Activated CD4-positive, CD25-positive, alpha-beta regulatory T cell treated with anti-CD3 and anti-CD28 coated beads, Interleukin-2, amount 50 U/mL, for 16 hours (primary cell): ENCODE data around the gene STXBP4.

Experiments
- DNase-seq: peaks from one replicate; pipeline ENCODE4 v3.0.0-alpha.2; 2020; ENCODE audit warnings: low read depth, low spot score

Gene STXBP4

DNA sequence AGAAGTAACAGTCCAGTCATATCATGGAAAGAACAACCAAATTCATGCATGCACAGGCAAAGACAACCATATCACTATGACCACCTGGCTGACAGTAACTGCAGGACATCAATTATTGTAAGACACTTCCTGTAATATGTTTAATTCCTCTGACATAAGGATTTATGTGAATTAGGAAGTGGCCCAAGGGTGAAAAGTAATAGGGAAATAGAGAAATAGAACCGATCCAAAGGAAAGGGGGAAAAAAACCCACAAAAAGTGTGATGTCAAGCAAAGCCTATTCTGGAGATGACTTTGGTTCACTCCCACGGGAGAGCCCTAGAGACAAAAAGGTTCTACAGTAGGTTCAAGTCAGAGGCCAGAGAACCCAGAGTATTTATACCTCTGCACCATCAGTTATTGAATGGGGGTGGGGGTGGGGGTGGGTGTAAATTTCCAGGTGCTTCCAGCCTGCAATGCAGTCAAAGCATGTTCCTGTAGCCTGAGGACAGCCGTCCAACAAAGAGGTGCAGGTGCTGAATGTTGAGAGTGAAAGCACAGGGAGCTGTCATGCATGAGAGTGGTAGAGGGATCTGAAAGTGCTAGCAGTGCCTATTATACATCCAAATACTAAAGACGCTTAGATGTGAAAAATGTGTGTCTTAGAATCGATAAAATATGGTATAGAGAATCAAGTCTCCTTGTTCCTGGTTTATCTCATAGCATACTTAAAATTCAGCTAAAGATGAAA, 200.6 kb downstream of the STXBP4 start:
- no peak for DNase-seq

DNA sequence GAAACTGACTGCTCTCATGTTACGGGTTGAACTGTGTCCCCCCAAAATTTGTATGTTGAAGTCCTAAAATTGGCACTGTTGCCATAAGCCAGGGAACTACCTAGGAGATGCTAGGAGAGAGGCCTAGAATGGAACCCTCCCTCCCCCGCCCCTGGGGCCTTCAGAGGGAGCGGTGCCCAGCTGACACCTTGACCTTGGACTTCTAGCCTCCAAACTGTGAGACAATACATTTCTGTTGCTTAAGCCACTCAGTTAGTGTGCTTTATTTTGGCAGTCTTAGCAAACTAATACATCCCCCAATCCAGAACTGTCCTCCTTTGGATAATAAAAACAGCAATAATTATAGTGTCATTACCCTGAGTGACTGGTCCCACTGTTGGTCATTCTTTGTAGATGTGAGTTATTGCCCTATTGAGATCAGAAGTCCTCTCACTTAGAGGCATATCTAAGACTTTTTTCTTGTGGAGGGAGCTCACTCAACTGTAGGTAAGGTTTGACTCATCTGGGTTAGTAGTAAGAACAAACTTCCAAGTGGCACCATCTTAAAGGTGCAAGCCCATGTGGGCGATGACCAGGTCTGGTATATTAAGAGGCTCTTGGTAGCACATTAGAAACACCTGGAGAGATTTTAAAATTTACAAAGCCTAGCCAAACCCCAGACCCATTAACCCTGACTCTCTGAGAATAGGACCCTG, 203.2 kb downstream of the STXBP4 start:
- no peak for DNase-seq

DNA sequence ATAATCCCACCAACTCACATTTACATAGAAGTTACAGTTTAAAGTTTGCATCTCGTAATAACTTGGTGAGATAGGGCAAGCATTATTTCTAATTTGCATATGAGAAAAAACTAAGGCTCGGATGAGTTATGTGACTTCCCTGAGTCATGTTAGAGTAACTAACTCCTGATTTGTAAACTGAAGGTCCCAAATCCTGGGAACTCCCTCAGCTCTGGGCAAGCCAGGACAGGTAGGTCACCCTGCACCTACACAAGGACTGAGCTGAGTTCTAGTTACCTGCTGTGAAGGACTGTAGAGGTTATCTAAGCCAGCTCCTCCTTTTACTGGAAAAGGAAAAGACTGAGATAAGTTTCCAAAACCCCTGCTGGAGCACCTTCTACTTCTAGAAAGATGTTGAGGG, 204.0 kb downstream of the STXBP4 start:
- DNase-seq: no peak

DNA sequence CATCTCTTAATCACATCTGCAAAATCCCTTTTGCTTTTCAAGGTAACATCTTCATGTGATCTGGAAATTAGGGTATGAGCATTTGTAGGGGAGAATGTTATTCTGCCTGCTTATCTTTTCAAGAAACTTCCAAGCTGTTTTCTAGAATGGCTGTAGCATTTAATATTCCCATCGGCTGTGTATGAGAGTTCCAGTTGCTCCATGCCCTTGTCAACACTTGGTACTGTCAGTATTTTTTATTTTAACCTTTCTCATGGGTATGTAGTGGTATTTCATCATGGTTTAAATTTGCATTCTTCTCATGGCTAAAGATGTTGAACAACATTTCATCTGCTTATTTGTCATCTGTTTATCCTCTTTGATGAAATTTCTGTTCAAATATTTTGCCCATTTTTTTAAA, 205.6 kb downstream of the STXBP4 start:
- no peak for DNase-seq

DNA sequence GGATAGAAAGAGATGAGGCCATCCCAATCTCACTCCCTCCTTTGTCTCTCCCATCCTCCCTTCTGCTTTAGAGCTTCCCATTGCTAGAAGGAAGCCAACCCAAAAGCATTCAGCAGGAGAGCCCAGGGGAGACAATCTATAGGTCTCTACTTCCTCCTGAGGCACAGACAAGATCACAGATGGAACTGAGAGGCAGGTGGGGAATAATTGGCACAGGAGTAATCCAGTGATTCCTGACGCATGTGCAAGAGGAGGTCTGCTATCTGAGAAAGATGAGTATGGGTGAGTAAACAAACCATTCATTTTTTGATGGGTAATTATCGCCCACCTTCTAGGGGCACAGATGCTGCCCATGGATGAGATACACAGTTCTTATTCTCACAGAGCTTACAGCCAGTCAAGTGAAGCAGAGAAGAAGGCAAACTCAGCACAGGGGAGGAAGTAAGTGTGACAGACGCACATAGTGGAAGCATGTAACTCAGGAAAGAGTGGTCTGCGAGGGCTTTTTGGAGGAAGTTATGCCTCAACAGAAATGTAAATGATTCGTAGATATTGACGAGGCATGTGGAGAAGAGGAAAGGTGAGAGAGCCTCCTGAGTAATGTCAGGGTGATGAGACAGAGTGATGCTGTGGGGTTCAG, 207.3 kb downstream of the STXBP4 start:
- DNase-seq: no peak

DNA sequence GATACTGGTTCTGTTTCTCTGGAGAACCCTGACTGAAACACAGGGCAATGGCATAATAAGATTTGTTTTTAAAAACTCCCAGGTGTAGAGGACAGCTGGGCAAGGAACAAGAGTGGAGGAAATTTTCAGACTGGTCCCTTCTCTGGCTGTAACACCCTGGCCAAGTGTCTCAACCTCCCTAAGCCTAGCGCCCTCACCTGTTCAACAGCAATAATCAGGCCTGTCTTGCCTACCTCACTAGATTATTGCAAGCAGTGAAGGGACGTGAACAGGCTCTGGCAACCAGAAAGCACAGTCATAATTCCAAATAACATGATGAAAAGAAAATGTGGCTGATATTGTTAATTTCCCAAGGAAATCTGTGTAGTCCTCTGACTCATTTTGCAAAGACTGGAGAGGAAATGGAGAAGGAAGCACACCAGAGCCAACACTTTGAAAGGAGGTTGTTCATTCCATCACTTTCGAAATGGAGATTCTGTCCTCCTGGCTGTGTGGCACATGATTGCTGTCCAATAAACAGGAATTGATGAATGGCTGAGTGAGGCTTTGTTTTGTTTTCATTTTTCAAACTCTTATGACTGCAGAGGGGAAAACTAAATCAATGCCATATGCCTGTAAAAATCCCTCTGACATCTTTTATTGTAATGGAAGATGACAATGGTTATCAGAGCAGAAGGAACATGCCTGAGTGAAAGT, 208.7 kb downstream of the STXBP4 start:
- no peak for DNase-seq

DNA sequence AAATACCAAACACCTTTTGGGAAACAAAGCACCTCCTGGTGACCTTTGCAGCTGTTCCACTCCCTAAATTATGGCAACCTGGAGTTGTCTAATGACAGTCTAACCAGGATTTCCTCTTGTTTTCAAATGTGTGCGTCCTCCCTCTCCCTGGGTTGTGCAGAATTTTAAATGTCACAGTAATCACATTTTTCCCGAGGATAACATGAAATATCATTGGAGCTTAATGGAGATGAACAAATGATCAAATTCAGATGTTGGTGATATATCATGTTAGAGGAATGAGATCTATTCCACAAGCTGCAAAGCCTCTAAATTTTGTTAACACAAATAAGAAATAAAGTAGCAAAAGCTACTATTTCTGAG, 209.3 kb downstream of the STXBP4 start:
- DNase-seq: no peak

DNA sequence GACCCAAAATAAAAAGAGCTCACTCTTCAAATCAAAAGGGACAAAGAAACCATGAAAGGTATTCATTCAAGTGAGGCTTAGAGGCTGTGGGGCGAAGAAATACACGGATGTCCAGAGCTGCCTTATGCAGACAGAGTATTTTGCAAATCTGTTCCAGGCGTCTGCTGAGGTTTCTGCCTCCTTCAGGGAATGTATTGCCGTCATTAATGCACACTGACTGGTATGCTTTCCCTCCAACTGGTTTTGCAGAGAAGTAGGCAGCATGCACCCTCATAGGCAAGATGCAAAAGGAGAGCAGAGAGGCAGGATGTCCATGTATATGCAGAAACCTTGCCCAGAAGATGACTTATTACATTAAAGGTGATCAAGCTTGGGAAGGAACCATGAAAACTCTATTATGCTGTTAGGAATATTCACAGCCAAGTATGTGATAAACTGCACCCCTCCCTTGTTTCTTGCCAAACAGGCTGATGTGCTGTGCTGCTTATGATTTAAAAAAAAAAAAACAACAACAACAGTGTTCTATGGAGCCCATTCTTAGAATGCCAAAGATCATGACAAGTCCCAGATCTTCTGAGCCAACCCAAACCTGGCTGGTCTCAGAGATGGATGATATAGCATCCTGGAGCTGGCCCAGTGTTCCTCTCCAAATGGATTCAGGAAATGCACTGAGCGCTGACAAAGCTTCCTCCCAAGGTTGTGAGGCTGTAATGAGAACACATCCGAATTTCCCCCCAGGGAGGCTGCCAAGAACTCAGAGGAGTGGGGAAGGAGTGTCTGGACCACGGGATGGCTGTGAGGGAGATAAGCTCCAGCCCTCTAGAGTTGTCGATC, 218.6 kb downstream of the STXBP4 start:
- no peak for DNase-seq

DNA sequence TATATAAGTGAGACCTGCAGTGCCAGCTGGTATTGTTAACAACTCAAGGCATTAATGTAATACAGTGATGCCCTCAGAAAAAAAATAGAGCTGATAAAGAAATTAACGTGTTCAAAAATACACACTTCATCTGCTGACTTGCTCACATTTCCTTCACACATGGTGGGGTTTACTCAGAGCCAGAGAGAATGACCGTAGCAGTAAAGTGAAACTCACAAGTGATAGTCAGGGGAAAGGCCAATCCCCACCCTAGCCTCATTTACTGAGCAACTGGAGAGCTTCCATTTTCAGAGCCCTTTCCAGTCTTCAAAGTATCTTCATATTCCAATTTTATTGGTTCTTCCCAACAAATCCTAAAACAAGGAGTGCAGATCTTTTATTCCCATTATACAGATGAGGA, 222.2 kb downstream of the STXBP4 start:
- DNase-seq: no peak

DNA sequence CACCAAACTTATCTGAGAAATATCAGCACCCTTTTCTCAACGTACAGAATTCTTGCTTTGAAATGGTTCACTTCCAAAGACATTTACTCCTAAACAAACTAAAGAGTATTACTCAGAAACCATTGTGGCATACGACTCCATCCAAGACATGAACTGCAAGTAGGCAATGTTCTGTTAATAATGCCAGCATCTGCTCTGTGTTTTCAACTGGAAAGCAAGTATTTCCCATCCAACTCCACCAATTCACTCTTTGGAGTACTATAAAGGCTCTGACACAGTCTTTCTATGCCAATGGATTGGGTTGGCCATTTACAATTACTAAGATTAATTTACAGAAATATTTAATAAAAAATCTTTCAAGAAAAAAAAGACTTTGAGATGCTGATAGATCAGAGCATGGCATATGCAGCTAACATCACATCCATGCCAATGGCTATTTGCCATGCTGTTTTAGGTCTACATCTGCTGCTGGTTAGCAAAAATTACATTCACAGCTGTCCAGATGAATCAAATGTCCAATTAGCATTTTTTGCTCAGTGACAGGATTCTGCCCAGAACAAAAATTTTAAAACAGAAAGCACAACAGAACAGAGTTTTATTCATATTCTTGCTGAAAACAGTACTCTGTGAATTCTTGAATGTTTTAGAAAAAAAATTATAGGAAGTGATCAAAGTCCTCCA, 230.3 kb downstream of the STXBP4 start:
- no peak for DNase-seq

DNA sequence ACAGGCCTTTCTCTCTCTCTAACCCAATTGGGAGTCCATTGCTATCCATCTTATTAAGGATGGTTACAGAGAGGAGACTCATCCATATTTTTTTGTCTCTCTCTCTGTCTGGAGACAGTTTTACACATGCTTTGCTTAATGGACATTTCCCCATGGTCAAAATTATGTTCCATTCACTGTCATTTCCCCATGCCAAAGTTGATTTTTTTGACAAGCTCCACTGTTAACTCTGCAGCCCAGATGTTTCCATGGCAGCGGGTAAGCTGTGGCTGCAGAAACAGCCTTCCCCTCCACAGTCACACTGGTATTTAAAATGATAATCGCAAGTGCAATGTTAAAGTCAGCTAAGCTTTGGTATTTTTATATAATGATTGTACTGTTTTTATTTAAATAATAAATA, 232.3 kb downstream of the STXBP4 start:
- DNase-seq: no peak

DNA sequence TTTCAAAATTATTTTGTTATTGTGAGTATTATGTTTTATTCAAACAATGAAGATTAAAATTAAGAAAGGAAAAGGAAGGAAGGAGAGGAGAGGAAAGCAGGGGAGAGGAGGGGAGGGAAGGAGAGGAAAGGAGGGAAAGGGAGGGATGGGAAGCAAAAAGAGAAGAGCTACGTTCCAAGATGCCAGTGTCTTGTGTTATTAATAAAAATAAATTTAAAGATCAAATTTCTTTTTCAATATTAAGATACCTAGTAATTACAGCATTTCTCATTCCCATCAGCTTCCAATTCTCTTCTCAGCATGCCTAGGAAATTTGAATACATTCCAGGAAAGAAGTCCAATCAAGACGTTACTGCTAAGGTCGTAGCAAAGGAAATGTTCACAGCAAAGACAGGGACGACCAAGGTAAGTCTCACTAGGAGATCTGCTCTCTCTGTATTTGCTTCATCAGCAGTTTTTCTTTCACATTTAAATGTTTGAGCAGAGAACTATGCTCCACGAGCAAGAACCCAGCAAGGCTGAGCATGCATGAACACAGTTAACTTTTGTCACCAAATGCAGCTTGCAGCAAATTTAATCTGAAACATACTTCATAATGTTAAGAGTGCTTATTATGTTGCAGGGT, 232.9 kb downstream of the STXBP4 start:
- no peak for DNase-seq

DNA sequence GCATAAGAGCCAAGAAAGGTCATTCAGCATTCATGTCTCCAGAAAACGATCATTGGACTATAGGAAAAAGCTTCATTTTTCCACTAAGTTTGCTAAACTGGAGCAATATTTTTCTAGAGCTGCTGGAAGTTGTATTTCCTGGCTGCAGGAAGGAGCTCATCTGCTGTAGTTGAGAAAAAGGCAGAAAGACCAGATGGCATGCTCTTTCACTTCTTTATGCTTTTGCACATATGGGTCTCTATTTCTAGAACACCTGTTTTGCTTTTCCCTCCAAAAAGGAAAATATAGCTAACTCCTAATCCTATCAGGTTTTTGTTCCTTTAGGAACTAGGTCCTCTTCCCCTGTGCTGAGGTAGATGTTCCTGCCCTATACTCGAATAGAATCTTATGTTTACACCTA, 234.3 kb downstream of the STXBP4 start:
- DNase-seq: no peak

DNA sequence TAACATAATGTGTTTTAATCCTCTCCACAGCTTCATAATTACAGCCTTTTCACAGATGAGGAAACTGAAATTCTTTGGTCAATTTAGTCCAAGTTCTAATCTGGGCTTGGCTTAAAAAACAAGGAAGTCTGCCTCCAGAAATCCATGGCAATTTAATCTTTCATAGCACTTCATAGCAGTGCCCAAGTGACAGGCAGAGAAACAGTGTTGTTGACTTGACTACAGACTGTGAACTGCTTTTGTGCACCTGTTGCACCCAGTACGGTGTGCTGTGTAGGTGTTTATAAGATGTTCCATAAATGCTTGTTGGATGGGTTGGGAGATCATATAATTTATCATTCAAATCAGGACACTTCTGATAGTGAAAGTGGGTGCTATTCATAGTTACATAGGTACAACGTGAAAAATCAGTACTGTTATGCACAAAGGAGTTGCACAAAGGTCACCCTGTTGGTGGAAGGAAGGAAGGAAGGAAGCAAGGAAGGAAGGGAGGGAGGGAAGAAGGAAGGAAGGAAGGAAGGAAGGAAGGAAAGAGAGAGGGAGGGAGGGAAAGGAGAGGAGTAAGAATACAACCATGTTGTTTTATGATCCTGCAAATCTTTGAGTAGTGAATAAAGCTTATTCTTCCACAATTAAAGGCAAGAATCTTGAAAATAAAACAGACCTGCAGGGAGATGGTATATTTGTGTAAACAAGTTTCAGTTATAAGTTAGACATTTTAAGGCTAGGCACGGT, 239.7 kb downstream of the STXBP4 start:
- no peak for DNase-seq

DNA sequence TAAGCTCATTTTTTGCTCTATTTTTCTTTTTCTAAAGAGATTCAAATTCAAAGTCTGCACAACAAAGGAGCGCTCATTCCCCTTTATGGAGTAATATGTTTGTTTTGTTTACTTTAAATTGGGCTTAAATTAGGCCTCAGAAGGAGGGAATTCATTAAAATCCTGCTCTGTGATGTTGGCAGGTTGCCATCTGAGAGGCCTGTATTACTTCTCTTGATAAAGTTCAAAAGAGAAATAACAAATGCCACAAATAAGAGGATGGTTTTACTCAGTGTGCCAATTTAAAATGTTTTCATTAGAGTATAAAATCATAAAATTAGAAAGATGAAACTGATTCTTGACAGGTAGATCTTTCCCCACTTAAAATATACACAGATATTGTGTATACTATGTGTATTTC, 241.7 kb downstream of the STXBP4 start:
- no peak for DNase-seq

DNA sequence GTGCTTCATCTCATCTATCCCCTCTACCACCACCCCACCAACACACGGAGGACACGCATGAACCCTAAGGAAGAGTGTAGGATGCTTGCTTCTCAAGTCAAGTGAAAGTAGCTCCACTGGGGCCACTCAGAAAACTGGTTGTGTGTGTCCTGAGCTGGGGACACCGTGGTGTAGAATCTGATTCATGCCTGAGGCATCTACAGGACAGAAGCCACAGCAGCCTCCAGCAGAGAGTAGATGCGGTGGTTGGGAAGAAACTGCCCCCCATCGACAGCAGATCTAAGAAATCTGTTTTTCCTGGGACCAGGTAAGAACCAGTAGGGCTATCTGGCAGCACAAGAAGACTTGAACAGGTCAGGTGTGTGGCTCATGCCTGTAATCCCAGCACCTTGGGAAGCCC, 244.3 kb downstream of the STXBP4 start:
- no peak for DNase-seq

DNA sequence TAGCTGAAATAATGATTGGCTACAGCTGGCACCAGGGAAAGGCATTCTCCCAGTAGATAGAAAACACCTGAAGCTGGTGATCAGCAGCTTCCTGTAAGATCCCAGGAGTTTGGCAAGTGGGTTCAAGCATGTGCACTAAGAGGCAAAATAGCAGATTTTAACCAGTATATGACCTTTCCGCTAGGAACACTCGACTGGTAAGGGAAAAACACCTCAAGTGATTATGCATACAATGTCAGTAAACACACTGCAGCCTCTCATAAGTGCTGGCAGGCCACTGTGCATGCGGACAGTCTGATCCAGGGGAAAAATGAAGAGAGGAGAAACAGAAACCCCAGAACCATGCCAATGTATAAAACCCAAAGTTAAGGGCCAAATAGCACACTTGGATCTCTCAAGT, 247.1 kb downstream of the STXBP4 start:
- DNase-seq: no peak

DNA sequence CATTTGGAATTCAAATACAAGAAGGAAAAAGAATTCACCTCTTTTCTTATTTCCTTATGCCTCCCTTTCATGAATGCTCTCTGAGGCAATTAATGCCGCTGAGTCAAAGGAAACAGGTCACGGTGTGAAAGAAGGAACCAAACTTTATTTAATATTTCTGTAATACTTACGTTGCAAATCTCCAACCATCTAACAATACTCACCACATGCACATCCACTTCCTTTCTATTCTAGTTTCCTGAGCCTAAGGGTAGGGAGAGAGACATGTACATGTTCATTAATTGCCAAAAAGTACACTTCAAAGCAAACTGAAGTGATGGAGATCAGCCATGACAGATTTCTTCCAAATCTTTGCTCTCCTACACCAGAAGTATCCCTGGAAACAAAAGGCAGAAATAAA, 248.3 kb downstream of the STXBP4 start:
- DNase-seq: no peak

DNA sequence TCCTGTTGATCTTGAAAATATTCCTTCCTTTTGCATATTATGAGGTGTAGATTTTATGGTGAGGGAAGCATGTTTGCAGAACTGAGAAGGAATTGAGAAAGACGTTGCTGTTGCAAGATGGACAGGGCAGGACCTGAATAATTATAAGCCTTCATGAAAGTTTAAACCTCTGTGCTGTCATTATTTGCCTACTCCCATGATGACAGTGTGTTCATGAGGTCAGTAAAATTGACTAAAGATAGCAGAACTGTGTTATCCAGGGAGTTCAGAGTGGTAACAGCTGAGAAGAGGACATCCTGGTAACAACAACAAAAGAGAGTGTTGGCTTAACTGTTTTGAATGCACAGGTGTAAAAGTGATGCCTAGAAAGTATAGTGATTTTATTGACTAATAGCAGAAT, 250.9 kb downstream of the STXBP4 start:
- DNase-seq: no peak

DNA sequence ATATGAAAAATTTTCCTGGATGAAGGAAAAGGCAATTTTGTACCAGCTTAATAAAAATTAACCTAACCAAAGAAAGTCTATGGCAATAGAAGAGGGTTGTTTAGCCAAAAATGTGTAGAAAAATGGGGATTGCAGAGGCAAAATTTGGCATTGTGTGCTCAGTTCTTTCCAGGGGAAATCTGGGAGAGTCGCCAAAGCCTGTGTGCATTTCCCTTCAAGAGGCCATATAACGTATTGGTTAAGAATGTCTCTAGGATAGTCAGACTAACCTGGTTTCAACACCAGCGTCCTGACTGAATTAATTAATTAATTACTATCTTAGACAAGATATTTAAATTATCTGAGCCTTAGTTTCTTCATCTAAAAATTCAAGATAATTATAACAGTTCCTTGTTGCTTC, 251.4 kb downstream of the STXBP4 start:
- no peak for DNase-seq
